ENCODE measurements around the gene TENM4. TPM values are rescaled to one million over a fixed set of nuclear protein-coding genes. Genes with fewer than 3 reads are reported as not detected.

TENM4 gene
- total RNA-seq, 1 experiment from 2014 or later, result 9.9 TPM

DNA sequence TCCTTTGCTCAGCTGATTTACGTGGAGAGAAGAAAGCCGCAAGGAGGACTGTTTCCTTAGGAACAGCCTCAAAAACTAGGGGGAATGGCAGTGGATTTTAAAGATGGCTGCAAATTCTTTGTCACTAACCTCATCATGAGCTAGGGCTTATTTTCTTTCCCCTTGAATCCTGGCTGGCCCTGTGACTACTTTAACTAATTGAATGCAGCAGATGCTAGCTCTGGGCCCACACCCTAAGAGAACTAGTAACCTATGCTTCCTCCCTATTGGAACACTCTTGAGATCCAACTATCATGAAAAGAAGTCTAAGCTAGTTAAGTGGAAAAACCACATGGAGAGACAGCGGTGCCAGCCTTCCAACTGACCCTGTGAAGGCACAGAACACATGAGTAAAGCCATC, 444.8 kb downstream of the TENM4 start:
- H3K27ac Mint-ChIP-seq (ENCODE audit: low read depth, unreplicated experiment), result no peak overlapping the region
- H3K27me3 Mint-ChIP-seq (ENCODE audit: insufficient read depth, unreplicated experiment), result no peaks in the 10 kb centered on the region
- DNase-seq (ENCODE audit: unreplicated experiment), result no peak
- TF ChIP-seq, protein P1, sequence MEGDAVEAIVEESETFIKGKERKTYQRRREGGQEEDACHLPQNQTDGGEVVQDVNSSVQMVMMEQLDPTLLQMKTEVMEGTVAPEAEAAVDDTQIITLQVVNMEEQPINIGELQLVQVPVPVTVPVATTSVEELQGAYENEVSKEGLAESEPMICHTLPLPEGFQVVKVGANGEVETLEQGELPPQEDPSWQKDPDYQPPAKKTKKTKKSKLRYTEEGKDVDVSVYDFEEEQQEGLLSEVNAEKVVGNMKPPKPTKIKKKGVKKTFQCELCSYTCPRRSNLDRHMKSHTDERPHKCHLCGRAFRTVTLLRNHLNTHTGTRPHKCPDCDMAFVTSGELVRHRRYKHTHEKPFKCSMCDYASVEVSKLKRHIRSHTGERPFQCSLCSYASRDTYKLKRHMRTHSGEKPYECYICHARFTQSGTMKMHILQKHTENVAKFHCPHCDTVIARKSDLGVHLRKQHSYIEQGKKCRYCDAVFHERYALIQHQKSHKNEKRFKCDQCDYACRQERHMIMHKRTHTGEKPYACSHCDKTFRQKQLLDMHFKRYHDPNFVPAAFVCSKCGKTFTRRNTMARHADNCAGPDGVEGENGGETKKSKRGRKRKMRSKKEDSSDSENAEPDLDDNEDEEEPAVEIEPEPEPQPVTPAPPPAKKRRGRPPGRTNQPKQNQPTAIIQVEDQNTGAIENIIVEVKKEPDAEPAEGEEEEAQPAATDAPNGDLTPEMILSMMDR (IDR thresholded peaks at IDR 0.05; ENCODE audit: unreplicated experiment), result no peak
- peaks cover 10% of the 10 kb centered on the region for H3K9me3 Mint-ChIP-seq (ENCODE audit: unreplicated experiment)
- no peak overlapping the region for H3K4me3 Mint-ChIP-seq (ENCODE audit: unreplicated experiment)
- no TSS peak for BruUV-seq (replicated peaks)
- no peaks in the 10 kb centered on the region for H3K4me1 Mint-ChIP-seq (ENCODE audit: insufficient read depth, unreplicated experiment)
- H3K36me3 Mint-ChIP-seq (ENCODE audit: insufficient read depth, unreplicated experiment), result no peaks in the 10 kb centered on the region
- ChIA-PET CTCF (no interaction called here), POLR2A (no interaction called here)
- intact Hi-C loops (cut with micrococcal nuclease), result no loop called here

DNA sequence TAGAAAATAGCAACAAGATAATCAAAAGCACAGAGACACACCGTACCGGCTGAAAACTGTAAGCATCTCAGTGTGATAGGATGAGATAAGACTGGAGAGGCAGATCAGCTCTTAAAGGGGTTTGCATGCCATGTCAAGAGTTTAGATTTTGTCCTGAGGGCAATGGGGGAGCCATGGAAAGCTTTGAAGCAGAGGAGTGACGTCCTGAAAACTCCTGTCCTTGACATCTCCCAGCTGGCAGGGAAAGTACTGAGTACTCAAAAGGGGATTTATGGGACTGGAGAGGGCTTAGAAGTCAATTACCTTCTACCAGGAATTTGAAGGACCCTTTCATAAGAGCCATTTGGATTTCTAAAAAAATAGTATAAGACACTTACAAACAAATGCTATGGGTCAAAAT, 445.7 kb downstream of the TENM4 start:
- ChIA-PET POLR2A (no interaction called here), CTCF (interaction anchor here (0.7 kb wide), 1 partner anchor 112 kb away, joined by 3 read pairs; no protein-coding TSS in a partner anchor)
- peaks cover 10% of the 10 kb centered on the region for H3K9me3 Mint-ChIP-seq (ENCODE audit: unreplicated experiment)
- H3K4me3 Mint-ChIP-seq (ENCODE audit: unreplicated experiment), result no peak overlapping the region
- no peak for DNase-seq (ENCODE audit: unreplicated experiment)
- TF ChIP-seq, protein P1 (IDR thresholded peaks at IDR 0.05; ENCODE audit: unreplicated experiment), result no peak
- BruUV-seq (replicated peaks), result no TSS peak
- H3K27me3 Mint-ChIP-seq (ENCODE audit: insufficient read depth, unreplicated experiment), result no peaks in the 10 kb centered on the region
- no peak overlapping the region for H3K27ac Mint-ChIP-seq (ENCODE audit: low read depth, unreplicated experiment)
- intact Hi-C loops (cut with micrococcal nuclease), result no loop called here
- H3K36me3 Mint-ChIP-seq (ENCODE audit: insufficient read depth, unreplicated experiment), result no peaks in the 10 kb centered on the region
- H3K4me1 Mint-ChIP-seq (ENCODE audit: insufficient read depth, unreplicated experiment), result no peaks in the 10 kb centered on the region

DNA sequence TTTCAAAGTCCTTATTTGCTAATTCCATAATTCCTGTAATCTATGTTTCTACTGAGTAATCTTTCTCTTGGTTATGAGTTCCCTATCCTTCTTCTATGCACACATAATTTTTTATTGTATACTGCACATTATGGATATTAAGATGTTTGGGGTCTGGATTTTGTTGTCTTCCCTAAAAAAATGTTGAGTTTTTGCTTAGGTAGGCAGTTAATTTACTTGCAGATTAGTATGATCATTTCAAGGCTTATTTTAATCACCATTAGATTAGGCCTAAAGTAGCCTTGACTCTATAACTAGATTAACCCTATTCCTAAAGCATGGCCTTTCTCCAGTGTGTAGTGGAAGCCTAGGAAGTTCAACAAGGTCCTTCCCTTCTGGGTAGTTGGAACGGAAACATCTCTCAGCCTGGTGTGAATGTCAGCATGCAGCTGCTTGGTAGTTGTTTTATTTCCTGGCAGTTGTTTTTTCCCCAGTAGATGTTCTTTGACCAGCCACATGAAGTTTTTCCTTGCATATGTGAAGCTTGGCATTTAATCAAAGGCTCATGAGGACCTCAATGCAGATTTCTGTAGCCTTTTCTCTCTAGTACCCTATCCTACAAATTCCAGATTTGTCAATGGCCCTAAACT, 446.9 kb downstream of the TENM4 start:
- Mint-ChIP-seq H3K9me3 (ENCODE audit: unreplicated experiment) (no peaks in the 10 kb centered on the region), H3K36me3 (ENCODE audit: insufficient read depth, unreplicated experiment) (no peaks in the 10 kb centered on the region), H3K27me3 (ENCODE audit: insufficient read depth, unreplicated experiment) (no peaks in the 10 kb centered on the region), H3K4me3 (ENCODE audit: unreplicated experiment) (no peak overlapping the region), H3K27ac (ENCODE audit: low read depth, unreplicated experiment) (no peak overlapping the region), H3K4me1 (ENCODE audit: insufficient read depth, unreplicated experiment) (no peaks in the 10 kb centered on the region)
- POLR2A ChIA-PET, result interaction anchor here (0.6 kb wide), 1 partner anchor 1385 kb away, joined by 3 read pairs; no protein-coding TSS in a partner anchor
- intact Hi-C loops (cut with micrococcal nuclease), result no loop called here
- DNase-seq (ENCODE audit: unreplicated experiment), result no peak
- CTCF ChIA-PET, result no interaction called here
- BruUV-seq (replicated peaks), result no TSS peak
- TF ChIP-seq, protein P1 (IDR thresholded peaks at IDR 0.05; ENCODE audit: unreplicated experiment), result no peak

DNA sequence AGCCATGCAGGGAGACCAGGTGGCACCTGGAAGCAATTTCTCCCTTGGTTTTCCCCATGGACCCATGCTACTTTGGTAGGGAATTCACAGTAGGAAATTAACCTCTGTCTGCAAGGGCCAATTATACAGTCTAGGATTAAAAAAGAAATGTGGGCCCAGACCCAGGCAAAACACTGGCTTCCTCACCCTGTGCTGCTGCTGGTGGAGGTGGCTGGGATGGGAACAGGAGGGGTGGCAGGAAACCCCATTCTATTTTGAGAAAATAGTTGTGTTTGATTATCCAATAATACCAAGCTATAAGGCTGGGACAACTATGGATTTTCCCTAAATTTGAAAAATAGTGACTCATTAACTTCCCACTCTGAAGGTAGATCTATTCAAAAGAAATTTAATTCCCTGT, 449.1 kb downstream of the TENM4 start:
- ChIA-PET POLR2A (no interaction called here), CTCF (no interaction called here)
- no TSS peak for BruUV-seq (replicated peaks)
- TF ChIP-seq, protein P1 (IDR thresholded peaks at IDR 0.05; ENCODE audit: unreplicated experiment), result no peak
- Mint-ChIP-seq H3K27me3 (ENCODE audit: insufficient read depth, unreplicated experiment) (no peaks in the 10 kb centered on the region), H3K4me1 (ENCODE audit: insufficient read depth, unreplicated experiment) (no peaks in the 10 kb centered on the region), H3K36me3 (ENCODE audit: insufficient read depth, unreplicated experiment) (no peaks in the 10 kb centered on the region), H3K27ac (ENCODE audit: low read depth, unreplicated experiment) (no peak overlapping the region), H3K4me3 (ENCODE audit: unreplicated experiment) (no peak overlapping the region), H3K9me3 (ENCODE audit: unreplicated experiment) (no peaks in the 10 kb centered on the region)
- DNase-seq (ENCODE audit: unreplicated experiment), result no peak
- intact Hi-C loops (cut with micrococcal nuclease), result no loop called here

All from MCF 10A (cell line).